Cerebellar cortex (tissue), 1 donor: ENCODE data around the gene TRABD2B.
A peak's percentile ranks its signal among the peaks of the same experiment; 100 is the strongest.

Experiments
- DNase-seq: peaks from one replicate; pipeline ENCODE4 v3.0.0-alpha.2; 2015; ENCODE audit warnings: low spot score

Gene TRABD2B

DNA sequence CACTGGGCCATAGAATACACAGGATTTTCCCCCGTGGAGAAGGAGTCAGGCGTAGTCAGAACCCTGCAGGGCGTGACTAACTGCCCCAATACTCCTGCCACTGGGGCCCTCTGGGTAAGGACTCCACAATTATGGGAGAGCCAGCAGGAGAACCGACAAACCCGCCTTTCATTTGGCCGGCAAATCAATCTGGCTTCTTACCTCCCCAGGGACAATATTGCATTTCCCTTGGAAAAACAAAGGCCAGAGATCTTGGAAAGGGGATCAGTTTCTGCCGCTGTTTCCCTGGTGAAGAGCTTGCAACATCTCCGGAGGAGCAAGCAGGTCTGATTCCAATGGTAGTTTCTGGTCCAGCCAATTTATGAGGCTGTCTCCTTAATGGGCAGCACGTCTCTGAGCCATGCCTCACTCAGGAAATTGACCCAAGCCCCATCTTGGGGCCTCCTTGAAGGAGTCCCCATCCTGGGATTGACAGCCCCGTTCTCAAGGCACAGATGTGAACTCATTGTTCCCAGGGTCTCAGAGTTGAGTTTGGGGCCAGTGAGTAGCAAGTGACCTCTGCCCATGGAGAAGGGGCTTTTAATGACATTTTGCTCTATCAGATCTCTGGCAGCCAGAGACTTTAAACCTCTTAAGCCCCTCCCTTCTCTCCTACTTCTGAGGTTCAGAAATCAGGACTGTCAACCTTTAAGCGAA lies 4.3 kb downstream of the TRABD2B start:
- DNase-seq, result no peak

DNA sequence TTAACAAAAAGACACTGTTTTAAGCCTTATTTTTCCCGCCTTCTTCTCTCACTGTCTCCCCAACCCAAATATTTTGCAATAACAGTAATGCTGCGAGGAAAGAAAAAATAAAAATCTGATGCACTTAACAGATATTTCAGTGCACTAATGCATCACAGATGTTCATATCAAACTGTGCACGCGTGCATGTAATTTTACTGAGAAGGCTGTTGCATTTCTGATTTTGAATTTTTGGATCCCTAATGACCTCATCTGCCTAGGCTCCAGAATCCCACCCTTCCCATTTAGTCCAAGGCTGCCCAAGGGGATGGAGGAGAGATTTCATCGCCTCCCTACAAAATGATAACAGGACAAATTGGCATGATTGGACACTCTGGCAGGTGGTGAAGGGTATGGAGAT lies 5.5 kb downstream of the TRABD2B start:
- no peak for DNase-seq

DNA sequence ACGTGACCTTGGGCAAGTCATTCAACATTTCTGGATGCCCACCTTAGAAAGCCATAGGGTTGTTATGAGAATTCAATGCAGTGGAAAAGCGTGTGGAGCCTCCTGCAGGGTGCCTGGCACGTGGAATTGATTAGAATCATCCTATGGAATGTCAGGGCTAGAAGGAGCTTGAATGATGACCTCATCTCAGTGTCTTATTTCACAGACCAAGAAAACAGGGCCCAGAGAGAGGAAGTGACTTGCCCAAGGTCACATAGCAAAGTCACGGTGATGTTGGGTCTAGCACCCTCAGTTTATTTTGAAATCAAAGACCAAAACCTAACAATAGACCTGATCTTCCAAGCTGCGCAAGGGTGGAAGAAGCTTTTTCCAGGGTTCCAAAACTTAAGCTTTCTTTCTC lies 6.0 kb downstream of the TRABD2B start:
- DNase-seq, result no peak

GRCh38 chr1:47990286-47990685 lies 6.9 kb downstream of the TRABD2B start:
- no peak for DNase-seq

DNA sequence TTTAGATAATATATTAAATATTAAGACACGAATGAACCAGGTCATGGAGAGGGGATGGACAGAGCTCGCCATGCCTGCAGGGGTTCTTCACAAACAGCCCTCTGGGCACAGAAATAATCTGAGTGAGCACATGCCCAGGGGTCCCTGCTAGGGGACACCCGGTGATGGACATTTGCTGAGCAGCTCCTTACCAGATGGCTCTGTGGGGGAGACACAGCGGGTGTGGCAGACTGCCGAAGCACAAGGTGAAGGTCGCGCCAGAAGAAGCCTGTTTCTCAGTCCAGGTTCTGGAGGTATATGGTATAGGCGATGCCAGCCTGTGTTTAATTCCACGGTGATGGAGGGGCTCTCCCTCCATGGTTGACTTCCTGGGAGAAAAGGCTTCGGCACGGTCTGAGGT lies 9.6 kb downstream of the TRABD2B start:
- peak; percentile 16 for DNase-seq

DNA sequence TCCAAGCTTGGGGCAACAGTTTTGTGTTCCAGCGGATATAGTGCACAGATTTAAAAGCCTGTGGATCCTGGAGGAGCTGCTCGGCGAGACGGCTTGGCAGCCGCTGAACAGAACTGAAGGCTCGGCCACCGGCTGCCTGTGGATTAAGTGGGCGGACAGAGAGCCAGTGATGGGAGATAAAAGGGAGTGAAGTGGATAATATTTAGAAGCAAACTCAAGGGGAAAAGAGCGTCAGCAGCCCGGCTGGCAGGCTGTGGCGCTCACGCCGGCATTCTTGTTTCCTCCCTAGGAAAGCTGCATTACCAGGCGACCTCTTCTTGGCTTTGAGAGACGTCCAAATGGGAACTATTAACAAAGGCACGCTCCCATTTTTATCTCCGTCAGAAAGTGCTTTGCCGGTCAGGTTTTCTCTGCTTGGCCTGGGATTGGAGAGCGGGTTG lies 10.4 kb downstream of the TRABD2B start:
- peak; percentile 28 for DNase-seq

DNA sequence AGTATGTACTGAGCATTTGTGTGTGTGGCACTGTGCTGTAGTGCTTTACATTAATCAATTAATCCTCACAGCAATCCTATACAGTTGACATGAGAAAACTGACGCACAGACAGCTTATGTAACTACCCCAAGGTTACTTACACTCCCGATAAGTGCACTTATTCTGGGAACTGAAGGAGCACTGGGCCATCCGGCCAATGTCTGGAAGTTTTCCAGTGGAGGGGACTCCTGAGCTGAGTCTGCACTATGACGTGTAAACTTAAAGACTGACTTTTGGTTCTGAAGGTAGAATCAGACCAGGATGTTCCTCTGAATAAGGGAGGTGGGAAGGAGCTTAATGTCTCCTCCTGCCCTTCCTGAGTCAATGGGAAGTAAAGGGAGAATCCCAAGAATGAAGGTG lies 12.2 kb downstream of the TRABD2B start:
- no peak for DNase-seq

- no peak for DNase-seq
These were observed 12.9 kb downstream of the TRABD2B start for GRCh38 chr1:47984175-47984789.

GRCh38 chr1:47983691-47984090 lies 13.5 kb downstream of the TRABD2B start:
- no peak for DNase-seq

DNA sequence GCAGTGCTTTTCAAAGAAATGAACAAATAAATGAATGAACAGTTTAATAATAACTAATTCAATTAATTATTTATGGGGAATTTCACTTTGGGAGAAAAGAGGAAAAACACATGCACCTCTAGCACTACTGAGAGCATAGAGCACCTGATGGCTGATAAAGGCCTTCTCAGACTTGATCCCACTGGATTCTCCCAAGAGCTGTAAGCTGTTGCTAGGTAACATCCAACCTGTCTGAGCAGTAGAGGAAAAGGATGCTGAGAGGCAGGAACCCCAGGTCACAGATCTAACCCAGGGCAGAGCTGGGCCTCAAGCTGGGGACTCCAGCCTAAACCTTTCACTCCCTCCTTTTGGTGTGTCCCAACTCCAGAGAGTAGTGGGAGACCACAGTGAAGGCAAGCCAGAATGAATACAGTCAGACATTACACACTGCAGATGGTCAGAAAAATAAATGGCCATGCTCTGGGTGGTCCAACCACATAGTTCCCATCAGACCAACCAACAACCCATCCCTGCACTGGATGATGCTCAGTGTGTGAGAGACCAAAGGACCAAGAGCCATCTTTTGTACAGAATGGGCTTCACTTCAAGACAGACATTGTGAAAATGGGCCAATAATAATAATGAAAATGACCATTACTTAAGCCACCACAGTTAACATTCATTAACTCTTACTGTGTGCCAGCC lies 15.4 kb downstream of the TRABD2B start:
- DNase-seq, result no peak

- no peak for DNase-seq
These were observed 16.7 kb downstream of the TRABD2B start for GRCh38 chr1:47980501-47980900.

- no peak for DNase-seq
These were observed 17.5 kb downstream of the TRABD2B start for GRCh38 chr1:47979724-47980123.

DNA sequence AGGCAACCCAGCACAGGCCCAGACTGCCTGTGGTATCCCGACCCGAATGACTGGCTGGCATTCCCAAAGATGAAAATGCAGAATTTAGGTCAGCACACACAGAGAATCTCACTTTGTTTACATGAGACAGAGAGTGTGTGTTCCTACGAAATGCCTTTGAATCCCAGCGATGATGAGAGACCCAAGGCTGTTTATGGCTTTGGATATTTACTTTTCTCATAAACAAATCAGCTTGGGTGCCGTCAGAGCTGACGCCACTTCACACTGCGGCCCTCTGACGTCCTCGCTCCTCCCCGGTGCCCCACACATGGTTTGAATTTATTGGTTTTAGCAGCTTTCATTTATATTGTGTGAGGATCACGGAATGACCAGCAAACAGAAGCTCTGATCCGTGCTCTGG lies 18.7 kb downstream of the TRABD2B start:
- no peak for DNase-seq

GRCh38 chr1:47976728-47977127 lies 20.5 kb downstream of the TRABD2B start:
- no peak for DNase-seq

- no peak for DNase-seq
These were observed 20.9 kb downstream of the TRABD2B start for GRCh38 chr1:47976267-47976666.

- no peak for DNase-seq
These were observed 21.8 kb downstream of the TRABD2B start for GRCh38 chr1:47975302-47975921.

GRCh38 chr1:47972864-47973432 lies 24.2 kb downstream of the TRABD2B start:
- DNase-seq, result no peak

DNA sequence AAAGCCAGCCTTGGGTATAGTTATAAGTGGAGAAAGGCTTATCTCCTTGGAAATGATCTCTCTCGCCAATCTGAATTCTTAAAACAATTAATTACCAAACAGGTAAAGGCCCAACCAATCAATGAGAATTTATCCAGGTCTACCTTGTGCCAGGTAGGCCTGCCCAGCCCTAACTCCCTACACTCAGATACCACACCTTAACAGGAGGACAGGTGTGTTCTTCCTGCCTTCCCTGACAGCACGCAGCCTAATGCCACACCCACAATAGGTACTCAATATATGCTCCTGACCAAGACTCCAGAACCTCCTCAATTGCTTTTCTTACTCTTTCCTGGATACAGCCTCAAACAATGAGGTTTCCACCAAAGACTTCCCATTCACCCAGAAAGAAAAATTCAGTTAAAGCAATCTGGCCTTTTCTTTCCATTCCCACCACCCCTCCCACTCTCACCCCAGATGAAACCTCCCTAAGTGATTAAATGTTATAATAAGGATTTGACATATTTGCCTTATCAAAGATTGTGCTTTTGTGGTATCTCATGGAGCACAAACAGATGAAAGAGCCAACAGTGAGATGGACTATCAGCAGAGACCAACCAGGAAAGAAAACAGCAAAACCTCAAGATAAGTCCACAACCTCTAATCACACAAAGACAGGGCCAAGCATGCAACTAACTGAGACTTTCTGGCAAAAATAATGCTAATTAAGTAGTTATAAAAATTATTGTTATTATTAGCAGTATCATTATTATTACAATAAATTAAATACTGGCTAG lies 25.6 kb downstream of the TRABD2B start:
- no peak for DNase-seq

GRCh38 chr1:47970882-47971281 lies 26.3 kb downstream of the TRABD2B start:
- no peak for DNase-seq

DNA sequence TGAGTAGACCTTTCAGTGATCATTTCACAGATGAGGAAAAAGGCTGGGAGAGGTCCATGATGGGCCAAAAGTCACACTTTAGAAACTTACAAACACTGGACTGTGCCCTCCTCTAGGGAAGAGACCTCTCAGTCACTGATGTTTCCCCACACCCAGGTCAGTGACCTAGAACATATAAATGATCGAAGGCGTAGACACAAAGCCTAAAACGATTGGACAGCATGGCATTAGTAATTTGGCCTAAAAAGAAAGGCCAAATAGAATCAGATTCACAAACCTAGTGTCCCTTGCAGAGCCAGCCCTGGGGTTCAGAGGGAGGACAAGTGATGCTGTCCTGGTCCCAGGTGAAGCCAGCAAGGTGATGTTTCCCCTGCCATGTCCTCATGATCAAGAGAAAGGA lies 27.7 kb downstream of the TRABD2B start:
- DNase-seq, result no peak

GRCh38 chr1:47968556-47968888 lies 28.7 kb downstream of the TRABD2B start:
- no peak for DNase-seq
